Upper lobe of left lung (tissue), 4 donors: ENCODE data around the gene PANK3.

ENCODE experiments used
- CTCF ChIP-seq, 6 experiments: fragments of 450-650 bp in 4 of 6; fragments of 200-600 bp in 2 of 6; sonication (generic) in 2 of 6; IDR thresholded peaks; one replicate each; pipeline ENCODE4 v1.5.1; 2016 to 2019; ENCODE audit warnings: antibody characterized with exemption in 6 of 6
- POLR2A ChIP-seq, 4 donors: fragments of 450-650 bp; IDR thresholded peaks; one replicate each; pipeline ENCODE4 v1.5.1; 2016 to 2017; ENCODE audit warnings: antibody characterized with exemption in 4 of 4, mild to moderate bottlenecking in 2 of 4

GRCh38 chr5:168599826-168600225 lies 20.7 kb upstream of the PANK3 start:
- TF ChIP-seq CTCF (IDR thresholded peaks at IDR 0.05) (no peak), POLR2A (IDR thresholded peaks at IDR 0.05) (no peak)
